Measurements from ENCODE around the gene TMEM123. TPM values are rescaled to one million over a fixed set of nuclear protein-coding genes. Genes with fewer than 3 reads are reported as not detected.

TMEM123 gene
- total RNA-seq, 4 donors from 2014 or later = 282 to 506 (median 336) TPM

- Histone ChIP-seq H3K4me1 (no peaks in the 10 kb centered on the region), H3K36me3 (peaks cover 6 to 8% of the 10 kb centered on the region in 2 donors), H3K27me3 (no peaks in the 10 kb centered on the region), H3K27ac (no peak overlapping the region), H3K9me3 (no peaks in the 10 kb centered on the region), H3K4me3 (replicated peaks in 1 of 3) (no peak overlapping the region)
- DNase-seq = no peak
- intact Hi-C loops (cut with DNase I) = no loop called here
- TF ChIP-seq POLR2A (IDR thresholded peaks at IDR 0.05) (no peak), CTCF (IDR thresholded peaks at IDR 0.05) (no peak)
- WGBS, 2 donors = 86 to 88% methylated on average over 15 of the region's 15 CpGs
These were observed 68.0 kb downstream of the TMEM123 start for GRCh38 chr11:102384419-102385079.

DNA sequence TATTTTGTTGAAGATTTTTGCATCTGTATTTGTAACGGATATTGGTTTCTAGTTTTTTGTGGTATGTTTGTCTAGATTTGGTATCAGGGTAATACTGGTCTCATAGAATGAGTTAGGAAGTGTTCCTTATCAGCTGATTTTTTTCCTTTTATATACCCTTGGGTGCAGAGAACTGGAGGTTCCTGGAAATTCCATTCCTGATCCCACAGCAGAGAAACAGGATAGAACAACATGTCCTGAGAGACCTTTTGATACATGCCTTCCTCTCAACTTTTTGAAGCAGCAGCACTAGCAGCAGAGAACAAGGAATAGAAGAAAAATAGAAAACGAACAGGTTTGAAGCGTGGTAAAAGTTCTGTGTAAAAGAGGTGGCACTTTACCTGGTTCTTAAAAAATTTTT lies 68.7 kb downstream of the TMEM123 start:
- intact Hi-C loops (cut with DNase I) = no loop called here
- no peak for DNase-seq
- peaks cover 8 to 13% of the 10 kb centered on the region in 2 donors for H3K36me3 ChIP-seq
- H3K27me3 ChIP-seq = no peaks in the 10 kb centered on the region
- H3K9me3 ChIP-seq = no peaks in the 10 kb centered on the region
- WGBS, 2 donors = 88 to 91% methylated on average over 3 of the region's 3 CpGs
- no peak overlapping the region for H3K4me3 ChIP-seq (replicated peaks in 1 of 3)
- TF ChIP-seq CTCF (IDR thresholded peaks at IDR 0.05) (no peak), POLR2A (IDR thresholded peaks at IDR 0.05) (no peak)
- no peaks in the 10 kb centered on the region for H3K4me1 ChIP-seq
- no peak overlapping the region for H3K27ac ChIP-seq

DNA sequence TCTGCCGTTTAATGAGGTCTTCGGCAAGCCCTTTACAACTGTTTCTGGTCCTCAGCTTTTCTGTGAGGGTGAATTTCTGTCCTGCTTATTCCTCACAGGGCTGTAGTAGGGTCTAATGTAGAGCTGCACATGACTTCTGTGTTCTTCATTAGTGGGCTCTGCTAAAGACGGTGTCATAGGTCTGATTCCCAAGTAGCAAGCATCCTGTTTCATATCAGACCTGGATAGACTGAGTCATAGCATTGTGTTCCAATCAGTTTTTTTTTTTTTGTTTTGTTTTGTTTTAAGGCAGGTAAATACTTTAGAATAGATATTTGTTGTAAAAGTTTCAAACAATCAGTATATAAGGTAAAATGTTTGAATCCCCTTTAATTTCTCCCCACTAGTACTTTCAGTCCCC lies 70.2 kb downstream of the TMEM123 start:
- no peak overlapping the region for H3K4me3 ChIP-seq (replicated peaks in 1 of 3)
- 92 to 95% methylated on average over 3 of the region's 3 CpGs for WGBS, 2 donors
- no peaks in the 10 kb centered on the region for H3K4me1 ChIP-seq
- intact Hi-C loops (cut with DNase I) = no loop called here
- H3K27me3 ChIP-seq = no peaks in the 10 kb centered on the region
- H3K36me3 ChIP-seq = peaks cover 8 to 18% of the 10 kb centered on the region in 2 donors
- no peak for TF ChIP-seq POLR2A (IDR thresholded peaks at IDR 0.05)
- no peak for TF ChIP-seq CTCF (IDR thresholded peaks at IDR 0.05)
- no peaks in the 10 kb centered on the region for H3K9me3 ChIP-seq
- no peak overlapping the region for H3K27ac ChIP-seq
- DNase-seq = no peak

DNA sequence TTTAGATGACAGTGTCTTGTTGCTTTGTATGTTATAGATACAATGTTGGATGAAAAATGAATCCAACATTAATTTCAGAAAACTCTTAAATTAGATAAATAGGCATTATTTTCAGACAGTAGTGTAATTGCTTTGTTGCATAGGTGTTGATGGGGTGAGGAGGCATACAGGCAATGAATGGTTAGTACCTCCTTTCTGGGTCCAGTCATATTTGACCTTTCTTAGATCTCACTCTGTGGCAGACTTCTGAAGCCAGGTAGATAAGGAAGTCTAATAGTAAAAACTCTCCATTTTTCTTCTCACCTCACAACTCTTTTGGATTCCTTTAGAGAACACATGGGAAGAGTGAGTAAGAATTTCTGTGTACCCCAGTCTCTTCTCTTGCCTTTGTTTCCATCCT lies 73.7 kb downstream of the TMEM123 start:
- Histone ChIP-seq H3K36me3 (peaks cover 8 to 15% of the 10 kb centered on the region in 2 donors), H3K4me1 (no peaks in the 10 kb centered on the region), H3K27ac (no peak overlapping the region), H3K4me3 (replicated peaks in 1 of 3) (no peak overlapping the region), H3K27me3 (no peaks in the 10 kb centered on the region), H3K9me3 (no peaks in the 10 kb centered on the region)
- DNase-seq = no peak
- intact Hi-C loops (cut with DNase I) = no loop called here
- TF ChIP-seq CTCF (IDR thresholded peaks at IDR 0.05) (no peak), POLR2A (IDR thresholded peaks at IDR 0.05) (no peak)

DNA sequence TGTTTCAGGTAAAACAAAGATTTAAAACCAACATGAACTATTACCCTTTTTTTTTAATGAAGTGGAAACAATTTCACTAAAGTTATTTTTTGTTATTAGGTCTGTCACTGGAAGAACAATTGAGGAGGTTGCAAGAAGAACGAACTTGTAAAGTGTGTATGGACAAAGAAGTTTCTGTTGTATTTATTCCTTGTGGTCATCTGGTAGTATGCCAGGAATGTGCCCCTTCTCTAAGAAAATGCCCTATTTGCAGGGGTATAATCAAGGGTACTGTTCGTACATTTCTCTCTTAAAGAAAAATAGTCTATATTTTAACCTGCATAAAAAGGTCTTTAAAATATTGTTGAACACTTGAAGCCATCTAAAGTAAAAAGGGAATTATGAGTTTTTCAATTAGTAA lies 74.7 kb downstream of the TMEM123 start:
- no peak overlapping the region for H3K4me3 ChIP-seq (replicated peaks in 1 of 3)
- no peaks in the 10 kb centered on the region for H3K9me3 ChIP-seq
- H3K4me1 ChIP-seq = no peaks in the 10 kb centered on the region
- no peaks in the 10 kb centered on the region for H3K27me3 ChIP-seq
- no peak overlapping the region for H3K27ac ChIP-seq
- intact Hi-C loops (cut with DNase I) = no loop called here
- WGBS, 2 donors = 80 to 81% methylated on average over 2 of the region's 2 CpGs
- TF ChIP-seq POLR2A (IDR thresholded peaks at IDR 0.05) = no peak
- no peak for TF ChIP-seq CTCF (IDR thresholded peaks at IDR 0.05)
- no peak for DNase-seq
- peaks cover 8 to 15% of the 10 kb centered on the region in 2 donors for H3K36me3 ChIP-seq
